PFSK-1 (cell line): ENCODE results near the gene KCNK1.

Experiments used
- POLR2AphosphoS5 ChIP-seq: IDR thresholded peaks from 2 replicates; pipeline ENCODE4 v1.6.1; 2012; ENCODE audit warnings: low read depth, mild to moderate bottlenecking, control low read depth, low read length, moderate library complexity
- REST ChIP-seq, 2 experiments: IDR thresholded peaks; 2 replicates each; pipeline versions ENCODE4 v1.6.1 to v1.8.0; 2011 to 2012; ENCODE audit warnings: low read depth in 2 of 2, low read length in 2 of 2, control low read depth in 1 of 2, inconsistent platforms in 1 of 2, mild to moderate bottlenecking in 1 of 2, moderate library complexity in 1 of 2; ENCODE audit not compliant: insufficient read depth in 1 of 2
- TAF1 ChIP-seq: IDR thresholded peaks from 2 replicates; pipeline ENCODE4 v1.6.1; 2012; ENCODE audit warnings: low read length, control low read depth, borderline replicate concordance; ENCODE audit not compliant: insufficient read depth

DNA sequence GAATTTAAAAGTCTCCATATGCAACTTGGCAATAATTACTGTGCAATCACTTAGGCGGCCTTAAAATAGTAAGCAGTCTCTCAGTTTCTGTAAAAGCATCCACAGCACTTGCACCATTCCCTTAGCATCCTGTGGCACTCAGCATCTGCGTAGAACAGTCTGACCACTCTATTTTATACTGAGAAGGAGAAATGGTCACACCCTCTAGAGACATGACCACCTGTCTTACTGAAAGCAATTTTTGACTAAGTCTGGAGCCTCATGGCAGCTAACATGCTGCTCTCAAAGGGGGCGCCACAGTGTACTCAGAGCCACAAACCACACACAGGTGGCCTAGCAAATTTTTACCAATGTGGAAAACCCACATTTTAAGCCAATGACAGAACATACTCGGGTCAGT lies 62.0 kb downstream of the KCNK1 start:
- no peak for TF ChIP-seq TAF1
- no peak for TF ChIP-seq REST (IDR thresholded peaks at IDR 0.05; ENCODE audit: insufficient read depth in 1 of 2, low read depth in 2 of 2, low read length in 2 of 2)
- TF ChIP-seq POLR2AphosphoS5: no peak
